K562 (cell line): Measurements from ENCODE around the gene PGBD1.
A peak's percentile ranks its signal among the peaks of the same experiment; 100 is the strongest.

Experiments used
- CLOCK ChIP-seq: fragments of 250-450 bp; sonication (Bioruptor Pico); IDR thresholded peaks from 2 replicates; pipeline ENCODE4 v1.4.0; 2020; ENCODE audit warnings: mild to moderate bottlenecking, moderate library complexity, borderline replicate concordance
- FOXA3 ChIP-seq, 2 experiments: fragments of 450-650 bp in 1 of 2; sonication (generic) in 1 of 2; formaldehyde crosslinking; IDR thresholded peaks in 1 of 2; conservative IDR thresholded peaks in 1 of 2; 2 replicates each; pipeline versions ENCODE4 v1.4.0 to v1.8.0; 2020 to 2022; ENCODE audit warnings: mild to moderate bottlenecking in 2 of 2, missing genetic modification reagents in 1 of 2
- NR2C1 ChIP-seq, 2 experiments: fragments of 450-650 bp; IDR thresholded peaks; 2 replicates each; pipeline ENCODE4 v1.6.1; 2017; ENCODE audit warnings: mild to moderate bottlenecking in 2 of 2, antibody characterized with exemption in 1 of 2, inconsistent platforms in 1 of 2, missing compliant biosample characterization in 1 of 2, missing genetic modification characterization in 1 of 2
- NR4A1 ChIP-seq, 2 experiments: fragments of 250-450 bp in 1 of 2; fragments of 450-650 bp in 1 of 2; sonication (Bioruptor Pico) in 1 of 2; IDR thresholded peaks; 2 replicates each; pipeline versions ENCODE4 v1.4.0 to v1.6.1; 2016 to 2020; ENCODE audit warnings: mild to moderate bottlenecking in 2 of 2, missing compliant biosample characterization in 1 of 2, missing genetic modification characterization in 1 of 2, moderate library complexity in 1 of 2
- SMAD4 ChIP-seq: fragments of 250-450 bp; sonication (Bioruptor Pico); conservative IDR thresholded peaks from 2 replicates; pipeline ENCODE4 v1.8.0; 2021; ENCODE audit warnings: inconsistent platforms, mild to moderate bottlenecking, moderate library complexity
- SREBF2 ChIP-seq: sonication (generic); formaldehyde crosslinking; IDR thresholded peaks from 2 replicates; pipeline ENCODE4 v1.4.0; 2020; ENCODE audit warnings: mild to moderate bottlenecking, missing genetic modification reagents
- TOE1 ChIP-seq, 2 experiments: fragments of 450-650 bp in 1 of 2; sonication (generic) in 1 of 2; formaldehyde crosslinking in 1 of 2; IDR thresholded peaks; 2 replicates each; pipeline versions ENCODE4 v1.7.1 to v1.8.0; 2016 to 2022; ENCODE audit warnings: borderline replicate concordance in 2 of 2, mild to moderate bottlenecking in 2 of 2, antibody characterized with exemption in 1 of 2, inconsistent platforms in 1 of 2, low read depth in 1 of 2, missing genetic modification reagents in 1 of 2, moderate library complexity in 1 of 2
- TRIM24 ChIP-seq, 2 experiments: fragments of 450-650 bp; IDR thresholded peaks; 2 replicates each; pipeline ENCODE4 v1.6.1; 2016
- ZHX1 ChIP-seq: fragments of 150-350 bp; conservative IDR thresholded peaks from 2 replicates; pipeline ENCODE4 v1.6.1; 2014; ENCODE audit warnings: low read length
- ZNF143 ChIP-seq: sonication (generic); formaldehyde crosslinking; IDR thresholded peaks from 2 replicates; pipeline ENCODE4 v1.9.0; 2022; ENCODE audit warnings: mild to moderate bottlenecking, missing genetic modification reagents
- ZNF354B ChIP-seq: fragments of 250-450 bp; sonication (Bioruptor Pico); IDR thresholded peaks from 2 replicates; pipeline ENCODE4 v1.4.0; 2020
- ZNF518B ChIP-seq: fragments of 250-450 bp; sonication (Bioruptor Pico); IDR thresholded peaks from 2 replicates; pipeline ENCODE4 v1.5.0; 2021; ENCODE audit warnings: mild to moderate bottlenecking, moderate library complexity
- TF ChIP-seq, protein P1 (sequence below): sonication (generic); formaldehyde crosslinking; IDR thresholded peaks from 2 replicates; pipeline ENCODE4 v1.4.0; 2020; ENCODE audit warnings: mild to moderate bottlenecking, missing genetic modification reagents
- TF ChIP-seq, protein P2 (sequence below), 3 experiments: IDR thresholded peaks in 2 of 3; conservative IDR thresholded peaks in 1 of 3; 2 replicates each; pipeline ENCODE4 v1.5.1; 2011 to 2012; ENCODE audit warnings: low read length in 3 of 3, mild to moderate bottlenecking in 3 of 3, control low read depth in 2 of 3, improper control_type of control experiment in 1 of 3, inconsistent platforms in 1 of 3, low read depth in 1 of 3, mixed read lengths in 1 of 3, moderate library complexity in 1 of 3; ENCODE audit not compliant: insufficient read depth in 2 of 3

GRCh38 chr6:28281288-28282064 lies at the start of gene PGBD1:
- TF ChIP-seq ZNF518B (CRISPR knock-in tag) (no peak), FOXA3 (CRISPR knock-in tag; conservative IDR thresholded peaks at IDR 0.05 in 1 of 2, IDR thresholded peaks at IDR 0.05 in 1 of 2) (no peak), ZHX1 (no peak), NR2C1 (IDR thresholded peaks at IDR 0.05) (no peak), NR2C1 (tag; IDR thresholded peaks at IDR 0.05) (no peak), SREBF2 (CRISPR knock-in tag) (no peak), TRIM24 (IDR thresholded peaks at IDR 0.05) (no peak), NR4A1 (CRISPR knock-in tag; IDR thresholded peaks at IDR 0.05) (no peak), NR4A1 (tag; IDR thresholded peaks at IDR 0.05) (no peak), TOE1 (IDR thresholded peaks at IDR 0.05; ENCODE audit: borderline replicate concordance) (no peak), TOE1 (CRISPR knock-in tag; IDR thresholded peaks at IDR 0.05; ENCODE audit: borderline replicate concordance, low read depth) (no peak), SMAD4 (peak; percentile 94), ZNF354B (CRISPR knock-in tag) (no peak), CLOCK (no peak), ZNF143 (CRISPR knock-in tag) (no peak)
- TF ChIP-seq, protein P1, sequence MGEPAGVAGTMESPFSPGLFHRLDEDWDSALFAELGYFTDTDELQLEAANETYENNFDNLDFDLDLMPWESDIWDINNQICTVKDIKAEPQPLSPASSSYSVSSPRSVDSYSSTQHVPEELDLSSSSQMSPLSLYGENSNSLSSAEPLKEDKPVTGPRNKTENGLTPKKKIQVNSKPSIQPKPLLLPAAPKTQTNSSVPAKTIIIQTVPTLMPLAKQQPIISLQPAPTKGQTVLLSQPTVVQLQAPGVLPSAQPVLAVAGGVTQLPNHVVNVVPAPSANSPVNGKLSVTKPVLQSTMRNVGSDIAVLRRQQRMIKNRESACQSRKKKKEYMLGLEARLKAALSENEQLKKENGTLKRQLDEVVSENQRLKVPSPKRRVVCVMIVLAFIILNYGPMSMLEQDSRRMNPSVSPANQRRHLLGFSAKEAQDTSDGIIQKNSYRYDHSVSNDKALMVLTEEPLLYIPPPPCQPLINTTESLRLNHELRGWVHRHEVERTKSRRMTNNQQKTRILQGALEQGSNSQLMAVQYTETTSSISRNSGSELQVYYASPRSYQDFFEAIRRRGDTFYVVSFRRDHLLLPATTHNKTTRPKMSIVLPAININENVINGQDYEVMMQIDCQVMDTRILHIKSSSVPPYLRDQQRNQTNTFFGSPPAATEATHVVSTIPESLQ (CRISPR knock-in tag) = no peak
- TF ChIP-seq, protein P2, sequence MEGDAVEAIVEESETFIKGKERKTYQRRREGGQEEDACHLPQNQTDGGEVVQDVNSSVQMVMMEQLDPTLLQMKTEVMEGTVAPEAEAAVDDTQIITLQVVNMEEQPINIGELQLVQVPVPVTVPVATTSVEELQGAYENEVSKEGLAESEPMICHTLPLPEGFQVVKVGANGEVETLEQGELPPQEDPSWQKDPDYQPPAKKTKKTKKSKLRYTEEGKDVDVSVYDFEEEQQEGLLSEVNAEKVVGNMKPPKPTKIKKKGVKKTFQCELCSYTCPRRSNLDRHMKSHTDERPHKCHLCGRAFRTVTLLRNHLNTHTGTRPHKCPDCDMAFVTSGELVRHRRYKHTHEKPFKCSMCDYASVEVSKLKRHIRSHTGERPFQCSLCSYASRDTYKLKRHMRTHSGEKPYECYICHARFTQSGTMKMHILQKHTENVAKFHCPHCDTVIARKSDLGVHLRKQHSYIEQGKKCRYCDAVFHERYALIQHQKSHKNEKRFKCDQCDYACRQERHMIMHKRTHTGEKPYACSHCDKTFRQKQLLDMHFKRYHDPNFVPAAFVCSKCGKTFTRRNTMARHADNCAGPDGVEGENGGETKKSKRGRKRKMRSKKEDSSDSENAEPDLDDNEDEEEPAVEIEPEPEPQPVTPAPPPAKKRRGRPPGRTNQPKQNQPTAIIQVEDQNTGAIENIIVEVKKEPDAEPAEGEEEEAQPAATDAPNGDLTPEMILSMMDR (IDR thresholded peaks at IDR 0.05 in 2 of 3, conservative IDR thresholded peaks at IDR 0.05 in 1 of 3; ENCODE audit: insufficient read depth in 2 of 3, low read depth in 1 of 3, low read length in 3 of 3) = no peak; a peak in 1 of 6 replicates
